OCI-LY7 (cell line): ENCODE measurements around the gene CTNNA1. TPM values are rescaled to one million over a fixed set of nuclear protein-coding genes. Genes with fewer than 3 reads are reported as not detected.

Source experiments
- BruUV-seq: library from RNA; stranded (reverse); fragments of 400-500 nt; replicated peaks from 2 replicates; lab custom pipeline; 2021; lab: Mats Ljungman, UMichigan
- CTCF ChIA-PET: fragments of 300-600 bp; sonication (Branson Sonifier 250); formaldehyde crosslinking; loops from one replicate; lab custom pipeline; 2022; ENCODE audit warnings: antibody characterized with exemption; ENCODE audit not compliant: unreplicated experiment; lab: Charles Lee
- POLR2A ChIA-PET: fragments of 300-600 bp; sonication (Branson Sonifier 250); formaldehyde crosslinking; loops from one replicate; lab custom pipeline; 2022; ENCODE audit warnings: antibody characterized with exemption; lab: Charles Lee
- DNase-seq: peaks from one replicate; pipeline ENCODE4 v3.0.0-alpha.2; 2015; ENCODE audit warnings: low spot score
- H2AFZ ChIP-seq: fragments of 200-600 bp; sonication (generic), shearing (Covaris generic); 2 replicates; pipeline ENCODE4 v1.6.1; 2014; ENCODE audit warnings: mild to moderate bottlenecking, antibody characterized with exemption, low read length, moderate library complexity
- H3K27ac ChIP-seq: fragments of 200-600 bp; sonication (generic); 2 replicates; pipeline ENCODE4 v1.5.1; 2014; ENCODE audit warnings: mixed run types, low read depth, mild to moderate bottlenecking, moderate library complexity, low read length, inconsistent platforms; ENCODE audit not compliant: poor library complexity, severe bottlenecking
- H3K36me3 ChIP-seq: fragments of 200-600 bp; sonication (generic); 2 replicates; pipeline ENCODE4 v1.6.1; 2014; ENCODE audit warnings: mild to moderate bottlenecking, antibody characterized with exemption, low read length, moderate library complexity, mixed read lengths; ENCODE audit not compliant: insufficient read depth
- H3K4me1 ChIP-seq: fragments of 200-600 bp; sonication (generic); 2 replicates; pipeline ENCODE4 v1.5.1; 2014; ENCODE audit warnings: mild to moderate bottlenecking, low read length; ENCODE audit not compliant: insufficient read depth, poor library complexity, severe bottlenecking
- H3K4me2 ChIP-seq: fragments of 200-600 bp; sonication (generic); 2 replicates; pipeline ENCODE4 v1.6.1; 2014; ENCODE audit warnings: mild to moderate bottlenecking, low read length
- H3K4me3 ChIP-seq: fragments of 200-600 bp; sonication (generic); 2 replicates; pipeline ENCODE4 v1.5.1; 2014; ENCODE audit warnings: mild to moderate bottlenecking, low read depth, low read length; ENCODE audit not compliant: poor library complexity, severe bottlenecking
- H3K79me2 ChIP-seq: fragments of 200-600 bp; sonication (generic); 2 replicates; pipeline ENCODE4 v1.6.1; 2016; ENCODE audit warnings: low read depth, mild to moderate bottlenecking, low read length, moderate library complexity, mixed read lengths; ENCODE audit not compliant: insufficient read depth
- H3K9me2 ChIP-seq: fragments of 200-600 bp; sonication (generic); 2 replicates; pipeline ENCODE4 v1.6.1; 2016; ENCODE audit warnings: mild to moderate bottlenecking, low read length, mixed read lengths; ENCODE audit not compliant: insufficient read depth
- H3K9me3 ChIP-seq: fragments of 200-600 bp; sonication (generic); 2 replicates; pipeline ENCODE4 v1.6.1; 2014; ENCODE audit warnings: mild to moderate bottlenecking, mixed run types, low read length, mixed read lengths
- H4K20me1 ChIP-seq: fragments of 200-600 bp; sonication (generic); 2 replicates; pipeline ENCODE4 v1.6.1; 2014; ENCODE audit warnings: mild to moderate bottlenecking, antibody characterized with exemption, low read length, moderate library complexity, mixed read lengths; ENCODE audit not compliant: insufficient read depth
- EZH2phosphoT487 ChIP-seq: fragments of 200-600 bp; sonication (generic); IDR thresholded peaks from 2 replicates; pipeline ENCODE4 v1.6.1; 2018; ENCODE audit warnings: low read depth, borderline replicate concordance, mild to moderate bottlenecking, mixed run types, antibody characterized with exemption, low read length, moderate library complexity, mixed read lengths
- intact Hi-C: fragments of 100-400 bp; cut with micrococcal nuclease; formaldehyde crosslinking; loops from one replicate; pipeline ENCODE4 v1.10.0; 2022; ENCODE audit not compliant: unreplicated experiment
- total RNA-seq, 2 experiments: library from RNA; depleted of rRNA in 1 of 2; stranded (reverse); fragments of >200 nt in 1 of 2; shearing (Covaris generic) in 1 of 2; gene quantifications; 2 replicates each; pipeline ENCODE4 v1.2.3, GENCODE V29; 2014 to 2022
- TF ChIP-seq, protein P1 (sequence below): fragments of 200-600 bp; sonication (generic); conservative IDR thresholded peaks from 2 replicates; pipeline ENCODE4 v1.5.1; 2014; ENCODE audit warnings: mild to moderate bottlenecking, antibody characterized with exemption, low read length, moderate library complexity, mixed read lengths

Gene CTNNA1
- total RNA-seq, 2 experiments from 2014 or later, result 40.4 to 42.7 TPM

DNA sequence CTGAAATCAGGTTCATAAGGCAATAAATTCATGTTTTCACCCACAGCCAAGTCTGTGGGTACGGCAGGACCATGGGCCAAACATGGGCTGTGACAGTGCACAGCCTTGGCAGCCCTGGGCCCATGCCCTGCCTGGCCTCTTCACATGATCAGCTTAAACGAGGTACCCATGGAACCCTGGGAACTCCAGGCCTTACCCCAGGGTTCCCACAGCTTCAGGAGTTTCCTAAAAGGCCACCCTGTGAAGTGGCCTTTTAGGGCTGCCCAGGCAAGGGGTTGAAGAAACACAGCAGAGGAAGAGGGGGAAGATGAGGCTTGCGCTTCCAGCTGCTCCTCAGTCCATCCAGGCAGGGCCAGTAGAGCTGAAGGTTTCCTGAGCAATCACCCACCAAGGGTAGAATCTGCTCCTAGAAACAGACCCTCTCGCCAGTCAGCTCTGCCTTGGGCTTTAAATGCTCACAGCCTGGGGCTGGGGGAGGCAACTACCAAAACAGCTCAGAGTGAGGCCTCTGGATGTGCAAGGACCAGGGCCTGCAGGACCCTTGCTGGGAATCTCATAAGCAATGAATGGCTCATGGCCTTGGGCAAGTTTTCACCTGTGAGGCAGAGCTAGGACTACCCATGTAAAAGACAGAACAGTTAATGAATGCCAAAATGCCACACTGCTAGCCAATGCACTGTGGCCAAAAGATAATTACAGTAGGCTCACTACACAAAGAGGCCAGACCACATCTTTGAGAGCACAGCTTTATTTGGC lies 201.2 kb downstream of the CTNNA1 start:
- H4K20me1 ChIP-seq, result no peaks in the 10 kb centered on the region
- no peaks in the 10 kb centered on the region for H3K36me3 ChIP-seq
- CTCF ChIA-PET, result no interaction called here
- no TSS peak for BruUV-seq
- no peaks in the 10 kb centered on the region for H3K79me2 ChIP-seq
- H3K9me2 ChIP-seq, result no peaks in the 10 kb centered on the region
- no peaks in the 10 kb centered on the region for H3K4me1 ChIP-seq
- DNase-seq, result no peak
- no peak overlapping the region for H3K4me2 ChIP-seq
- no peak overlapping the region for H3K4me3 ChIP-seq
- H3K9me3 ChIP-seq, result no peaks in the 10 kb centered on the region
- intact Hi-C loops, result no loop called here
- POLR2A ChIA-PET, result interaction anchor here (0.7 to 0.9 kb wide), 2 partner anchors 162 to 1389 kb away, joined by 3 read pairs; no protein-coding TSS in a partner anchor
- no peak overlapping the region for H3K27ac ChIP-seq
- TF ChIP-seq, protein P1, sequence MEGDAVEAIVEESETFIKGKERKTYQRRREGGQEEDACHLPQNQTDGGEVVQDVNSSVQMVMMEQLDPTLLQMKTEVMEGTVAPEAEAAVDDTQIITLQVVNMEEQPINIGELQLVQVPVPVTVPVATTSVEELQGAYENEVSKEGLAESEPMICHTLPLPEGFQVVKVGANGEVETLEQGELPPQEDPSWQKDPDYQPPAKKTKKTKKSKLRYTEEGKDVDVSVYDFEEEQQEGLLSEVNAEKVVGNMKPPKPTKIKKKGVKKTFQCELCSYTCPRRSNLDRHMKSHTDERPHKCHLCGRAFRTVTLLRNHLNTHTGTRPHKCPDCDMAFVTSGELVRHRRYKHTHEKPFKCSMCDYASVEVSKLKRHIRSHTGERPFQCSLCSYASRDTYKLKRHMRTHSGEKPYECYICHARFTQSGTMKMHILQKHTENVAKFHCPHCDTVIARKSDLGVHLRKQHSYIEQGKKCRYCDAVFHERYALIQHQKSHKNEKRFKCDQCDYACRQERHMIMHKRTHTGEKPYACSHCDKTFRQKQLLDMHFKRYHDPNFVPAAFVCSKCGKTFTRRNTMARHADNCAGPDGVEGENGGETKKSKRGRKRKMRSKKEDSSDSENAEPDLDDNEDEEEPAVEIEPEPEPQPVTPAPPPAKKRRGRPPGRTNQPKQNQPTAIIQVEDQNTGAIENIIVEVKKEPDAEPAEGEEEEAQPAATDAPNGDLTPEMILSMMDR, result no peak
- TF ChIP-seq EZH2phosphoT487, result no peak
- H2AFZ ChIP-seq, result no peak overlapping the region

DNA sequence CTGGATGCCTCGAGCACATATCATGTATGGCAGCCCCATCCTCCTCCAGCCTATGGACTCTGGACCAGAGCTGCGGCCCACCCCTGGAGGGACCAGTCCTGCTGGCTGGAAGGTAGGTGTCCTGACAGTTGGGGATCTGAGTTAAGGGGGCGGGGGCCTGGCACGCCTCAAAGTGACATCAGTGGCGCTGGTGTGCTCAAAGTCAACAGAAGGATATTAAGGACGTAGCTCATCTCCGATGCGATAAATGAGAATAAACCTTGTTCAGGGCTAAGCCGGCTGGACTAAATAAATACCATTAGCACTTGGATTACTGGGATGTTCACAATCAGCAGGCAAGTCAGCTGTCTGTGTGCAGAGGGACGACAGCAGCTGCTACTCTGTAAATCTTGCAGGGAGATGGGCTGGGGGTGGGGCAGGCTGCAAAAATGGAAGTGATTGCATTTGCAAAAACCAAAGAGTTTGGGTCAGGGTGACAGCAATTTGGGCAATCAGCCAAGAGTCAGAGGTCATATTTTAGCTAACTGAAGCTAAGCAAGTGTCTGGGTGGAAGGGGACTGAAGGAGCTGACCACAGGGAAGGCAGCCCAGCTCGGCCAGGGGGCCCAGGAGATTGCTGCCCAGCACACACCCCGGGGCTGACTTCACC lies 201.9 kb downstream of the CTNNA1 start:
- BruUV-seq, result no TSS peak
- intact Hi-C loops, result no loop called here
- TF ChIP-seq, protein P1, result no peak
- TF ChIP-seq EZH2phosphoT487, result no peak
- H3K9me3 ChIP-seq, result no peaks in the 10 kb centered on the region
- no peaks in the 10 kb centered on the region for H3K79me2 ChIP-seq
- no peaks in the 10 kb centered on the region for H4K20me1 ChIP-seq
- no peaks in the 10 kb centered on the region for H3K4me1 ChIP-seq
- H3K4me3 ChIP-seq, result no peak overlapping the region
- H3K36me3 ChIP-seq, result no peaks in the 10 kb centered on the region
- CTCF ChIA-PET, result no interaction called here
- no peak overlapping the region for H2AFZ ChIP-seq
- H3K27ac ChIP-seq, result no peak overlapping the region
- H3K9me2 ChIP-seq, result no peaks in the 10 kb centered on the region
- POLR2A ChIA-PET, result interaction anchor here (0.9 kb wide), 1 partner anchor 83 kb away, joined by 3 read pairs; no protein-coding TSS in a partner anchor
- H3K4me2 ChIP-seq, result no peak overlapping the region
- DNase-seq, result no peak
